Measurements from ENCODE around the gene DROSHA. TPM values are rescaled to one million over a fixed set of nuclear protein-coding genes. Genes with fewer than 3 reads are reported as not detected.

DROSHA gene
- 51.7 TPM for total RNA-seq
- long read RNA-seq, full-length matches to known transcripts, result 2 of 18 reads
- long read RNA-seq, partial matches to known transcripts, result 10 of 18 reads
- long read RNA-seq, other reads (novel, unspliced or antisense), result 6 of 18 reads

- Histone ChIP-seq H3K4me1 (peaks cover 32% of the 10 kb centered on the region), H3K4me3 (peak within 1 kb of the TSS; percentile 76), H3K27me3 (ENCODE audit: low read depth) (no peaks in the 10 kb centered on the region), H3K9me3 (no peaks in the 10 kb centered on the region), H3K36me3 (peaks cover 54% of the 10 kb centered on the region), H3K27ac (peak within 1 kb of the TSS; percentile 83)
- no peak for TF ChIP-seq CTCF (IDR thresholded peaks at IDR 0.05)
- DNase-seq, result peak; percentile 97
- intact Hi-C loops (cut with DNase I), result no loop called here
- peak; percentile 99 to 100 for ATAC-seq
These were observed at the start of gene DROSHA, which contains the start of gene C5orf22 for GRCh38 chr5:31531888-31532547. TSS of gene DROSHA (minus strand) at chr5:31532093. CDS start at chr5:31529059, 3,034 bp downstream. TSS of gene C5orf22 (plus strand) at chr5:31532301. CDS start at chr5:31532393, 92 bp downstream.

- Histone ChIP-seq H3K9me3 (no peaks in the 10 kb centered on the region), H3K27ac (no peak overlapping the region), H3K27me3 (ENCODE audit: low read depth) (no peaks in the 10 kb centered on the region), H3K4me3 (no peak overlapping the region), H3K36me3 (no peaks in the 10 kb centered on the region), H3K4me1 (no peaks in the 10 kb centered on the region)
- DNase-seq (no peak), ATAC-seq (no peak)
- no peak for TF ChIP-seq CTCF (IDR thresholded peaks at IDR 0.05)
- intact Hi-C loops (cut with DNase I), result no loop called here
These were observed 47.7 kb upstream of the DROSHA start for GRCh38 chr5:31579558-31579957.

GRCh38 chr5:31577438-31577837 is 45.5 kb upstream of the DROSHA start:
- intact Hi-C loops (cut with DNase I), result no loop called here
- H3K27me3 ChIP-seq (ENCODE audit: low read depth), result no peaks in the 10 kb centered on the region
- H3K4me1 ChIP-seq, result no peaks in the 10 kb centered on the region
- no peak overlapping the region for H3K4me3 ChIP-seq
- no peaks in the 10 kb centered on the region for H3K9me3 ChIP-seq
- no peaks in the 10 kb centered on the region for H3K36me3 ChIP-seq
- no peak overlapping the region for H3K27ac ChIP-seq
- TF ChIP-seq CTCF (IDR thresholded peaks at IDR 0.05), result no peak
- no peak for DNase-seq
- no peak for ATAC-seq

- Histone ChIP-seq H3K36me3 (no peaks in the 10 kb centered on the region), H3K9me3 (no peaks in the 10 kb centered on the region), H3K4me1 (no peaks in the 10 kb centered on the region), H3K4me3 (no peak overlapping the region), H3K27ac (no peak overlapping the region), H3K27me3 (ENCODE audit: low read depth) (no peaks in the 10 kb centered on the region)
- intact Hi-C loops (cut with DNase I), result no loop called here
- no peak for TF ChIP-seq CTCF (IDR thresholded peaks at IDR 0.05)
- DNase-seq (no peak), ATAC-seq (no peak)
These were observed 42.9 kb upstream of the DROSHA start for GRCh38 chr5:31574772-31575171.

- Histone ChIP-seq H3K27ac (no peak overlapping the region), H3K4me1 (no peaks in the 10 kb centered on the region), H3K36me3 (no peaks in the 10 kb centered on the region), H3K27me3 (ENCODE audit: low read depth) (no peaks in the 10 kb centered on the region), H3K9me3 (no peaks in the 10 kb centered on the region), H3K4me3 (no peak overlapping the region)
- intact Hi-C loops (cut with DNase I), result no loop called here
- DNase-seq (no peak), ATAC-seq (no peak)
- no peak for TF ChIP-seq CTCF (IDR thresholded peaks at IDR 0.05)
These were observed 41.7 kb upstream of the DROSHA start for GRCh38 chr5:31573494-31574142.

Measured in lower lobe of right lung (tissue), 2 donors.